Immature natural killer cell (primary cell): ENCODE results near the gene PALS1. TPM values are rescaled to one million over a fixed set of nuclear protein-coding genes. Genes with fewer than 3 reads are reported as not detected.

Source experiments
- DNase-seq, 3 donors: peaks; one replicate each; pipeline ENCODE4 v3.0.0; 2022; ENCODE audit warnings: mixed read lengths in 1 of 3
- H3K27ac Mint-ChIP-seq, 6 donors: one replicate each; pipeline ENCODE4 v1.8.0; 2020; ENCODE audit warnings: mixed read lengths in 6 of 6, mild to moderate bottlenecking in 5 of 6, inconsistent platforms in 4 of 6, moderate library complexity in 3 of 6
- H3K27me3 Mint-ChIP-seq, 3 donors: one replicate each; pipeline ENCODE4 v1.8.0; 2020 to 2021; ENCODE audit warnings: low read depth in 3 of 3, mild to moderate bottlenecking in 3 of 3, mixed read lengths in 3 of 3, moderate library complexity in 3 of 3, inconsistent platforms in 1 of 3
- H3K36me3 Mint-ChIP-seq, 3 donors: one replicate each; pipeline ENCODE4 v1.8.0; 2020; ENCODE audit warnings: mixed read lengths in 3 of 3, inconsistent platforms in 2 of 3, mild to moderate bottlenecking in 2 of 3
- H3K4me1 Mint-ChIP-seq, 2 donors: one replicate each; pipeline ENCODE4 v1.8.0; 2020; ENCODE audit warnings: inconsistent platforms in 2 of 2, mild to moderate bottlenecking in 2 of 2, mixed read lengths in 2 of 2, moderate library complexity in 1 of 2
- H3K4me3 Mint-ChIP-seq, 5 donors: one replicate each; pipeline ENCODE4 v1.8.0; 2020; ENCODE audit warnings: mild to moderate bottlenecking in 5 of 5, mixed read lengths in 5 of 5, inconsistent platforms in 3 of 5, moderate library complexity in 3 of 5
- H3K9me3 Mint-ChIP-seq, 6 donors: one replicate each; pipeline ENCODE4 v1.8.0; 2020; ENCODE audit warnings: mild to moderate bottlenecking in 6 of 6, mixed read lengths in 6 of 6, inconsistent platforms in 4 of 6, moderate library complexity in 3 of 6
- polyA plus RNA-seq, 3 donors: library from polyadenylated mRNA; unstranded; fragments of 300-500 nt; fragmentation: Illumina TruSeq; gene quantifications; one replicate each; pipeline ENCODE4 v1.2.3, GENCODE V29; 2021

The PALS1 gene
- polyA plus RNA-seq, 3 donors from 2014 or later, result 1.8 to 2.8 (median 2.0) TPM

DNA sequence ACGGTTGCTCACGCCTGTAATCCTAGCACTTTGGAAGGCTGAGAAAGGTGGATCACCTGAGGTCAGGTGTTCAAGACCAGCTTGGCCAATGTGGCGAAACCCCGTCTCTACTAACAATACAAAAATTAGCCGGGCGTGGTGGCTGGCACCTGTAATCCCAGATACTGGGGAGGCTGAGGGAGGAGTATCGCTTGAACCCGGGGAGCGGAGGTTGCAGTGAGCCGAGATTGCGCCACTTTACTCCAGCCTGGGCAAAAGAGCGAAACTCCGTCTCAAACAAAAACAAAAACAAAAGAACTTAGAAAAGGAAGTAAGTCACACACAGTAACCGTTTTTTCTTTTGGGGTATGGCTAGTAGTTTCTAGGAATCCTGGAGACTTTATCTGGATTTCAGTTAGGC, 1.7 kb upstream of the PALS1 start:
- H3K4me3 Mint-ChIP-seq, result peak overlapping the region; percentile 73 to 90 (median 83)
- H3K4me1 Mint-ChIP-seq, result peaks cover 14 to 21% of the 10 kb centered on the region in 2 donors
- DNase-seq, result no peak
- H3K27ac Mint-ChIP-seq, result no peak overlapping the region
- H3K9me3 Mint-ChIP-seq, result no peaks in the 10 kb centered on the region
- H3K27me3 Mint-ChIP-seq, result peaks cover 7 to 14% (median 10%) of the 10 kb centered on the region in 3 donors
- no peaks in the 10 kb centered on the region for H3K36me3 Mint-ChIP-seq

- Mint-ChIP-seq H3K36me3 (no peaks in the 10 kb centered on the region), H3K4me1 (peaks cover 14 to 21% of the 10 kb centered on the region in 2 donors), H3K27ac (peak overlapping the region in 5 of 6 donors; percentile 32 to 76 (median 55)), H3K4me3 (peak overlapping the region; percentile 73 to 90 (median 83)), H3K27me3 (peaks cover 7 to 14% (median 10%) of the 10 kb centered on the region in 3 donors), H3K9me3 (no peaks in the 10 kb centered on the region)
- peak in 1 of 3 donors; percentile 1 for DNase-seq
Observed at GRCh38 chr14:67240168-67240932, 885 bp upstream of the PALS1 start.

DNA sequence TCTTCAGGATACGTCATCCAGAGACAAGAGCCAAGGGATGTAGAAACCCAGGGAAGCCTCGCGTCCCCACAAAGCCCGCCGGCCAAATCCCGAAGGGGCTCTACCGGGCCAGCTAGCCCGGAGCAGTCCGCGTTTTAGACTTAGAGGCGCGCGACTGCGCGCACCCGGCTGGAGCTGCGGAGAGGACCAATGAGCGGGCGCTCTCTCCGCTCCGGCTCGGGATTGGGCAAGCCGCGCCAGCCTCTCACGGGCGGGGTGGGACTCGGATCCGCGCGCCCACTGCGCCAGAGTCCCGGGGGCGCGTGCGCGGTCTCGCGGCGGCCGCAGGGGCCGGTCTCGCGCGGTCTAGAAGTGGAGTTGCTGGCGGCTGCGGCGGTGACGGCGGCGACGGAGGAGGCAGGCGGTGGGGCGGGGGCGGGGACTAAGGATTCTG, 241 bp upstream of the PALS1 start:
- Mint-ChIP-seq H3K4me3 (peak overlapping the region; percentile 73 to 90 (median 83)), H3K27me3 (peaks cover 7 to 14% (median 10%) of the 10 kb centered on the region in 3 donors), H3K9me3 (no peaks in the 10 kb centered on the region), H3K4me1 (peaks cover 14 to 21% of the 10 kb centered on the region in 2 donors), H3K36me3 (no peaks in the 10 kb centered on the region), H3K27ac (peak overlapping the region in 5 of 6 donors; percentile 68 to 83 (median 80))
- peak; percentile 89 to 91 (median 90) for DNase-seq

DNA sequence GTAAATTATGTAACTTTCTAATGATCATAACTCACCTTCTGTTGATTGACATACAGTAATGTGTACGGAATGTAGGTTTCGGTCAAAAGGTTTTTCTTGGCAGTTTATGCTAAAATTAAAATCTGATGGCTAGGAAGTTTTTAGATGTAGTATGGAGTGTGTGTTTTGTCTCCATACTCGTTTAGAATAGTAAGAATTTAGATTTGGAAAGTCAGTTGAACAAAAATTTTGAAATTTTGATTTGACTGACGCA, 859 bp downstream of the PALS1 start:
- Mint-ChIP-seq H3K9me3 (no peaks in the 10 kb centered on the region), H3K4me3 (peak overlapping the region; percentile 75 to 94 (median 90)), H3K27ac (peak overlapping the region; percentile 64 to 84 (median 68)), H3K27me3 (peaks cover 7 to 14% (median 10%) of the 10 kb centered on the region in 3 donors), H3K36me3 (no peaks in the 10 kb centered on the region), H3K4me1 (peaks cover 14 to 21% of the 10 kb centered on the region in 2 donors)
- no peak for DNase-seq

- H3K27me3 Mint-ChIP-seq, result peaks cover 7 to 10% (median 10%) of the 10 kb centered on the region in 3 donors
- no peak overlapping the region for H3K4me3 Mint-ChIP-seq
- H3K4me1 Mint-ChIP-seq, result peaks cover 12 to 18% of the 10 kb centered on the region in 2 donors
Observed at GRCh38 chr14:67245104-67245503, 3.9 kb downstream of the PALS1 start.

DNA sequence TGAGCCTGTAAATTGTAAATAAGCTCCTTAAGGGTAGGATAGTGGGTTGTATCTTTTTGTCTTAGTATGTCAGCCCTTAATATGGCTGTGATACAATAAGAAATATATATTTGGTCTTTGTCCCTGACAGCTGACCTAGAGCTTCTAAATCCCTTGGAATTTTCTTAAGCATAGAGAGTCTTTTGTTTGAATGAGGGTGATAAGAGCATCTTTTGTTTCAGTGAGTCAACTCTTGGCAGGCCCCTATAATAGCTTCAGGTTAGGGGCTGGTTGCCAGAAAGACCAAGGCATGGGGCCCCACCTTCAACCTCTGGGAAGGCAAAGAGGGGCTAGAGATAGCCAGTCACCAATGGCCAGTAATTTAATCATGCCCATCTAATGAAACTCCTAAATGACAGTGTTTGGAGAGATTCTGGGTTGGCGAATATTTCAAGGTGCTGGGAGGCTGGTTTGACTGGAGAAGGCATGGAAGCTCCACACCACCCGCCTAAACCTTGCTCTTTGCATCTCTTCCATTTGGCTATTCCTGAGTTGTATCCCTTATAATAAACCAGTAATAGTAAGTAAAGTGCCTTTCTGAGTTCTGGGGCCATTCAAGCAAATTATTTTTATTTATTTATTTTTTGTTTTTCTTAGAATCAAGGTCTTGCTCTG, 10.5 kb downstream of the PALS1 start:
- Mint-ChIP-seq H3K36me3 (peaks cover 0 to 4% (median 0%) of the 10 kb centered on the region in 3 donors), H3K27me3 (no peaks in the 10 kb centered on the region), H3K4me1 (no peaks in the 10 kb centered on the region), H3K9me3 (no peaks in the 10 kb centered on the region), H3K4me3 (no peak overlapping the region), H3K27ac (no peak overlapping the region)
- DNase-seq, result no peak

More at GRCh38 chr14:67245104-67245503, 3.9 kb downstream of the PALS1 start:
- H3K27ac Mint-ChIP-seq, result no peak overlapping the region
- no peak for DNase-seq
- no peaks in the 10 kb centered on the region for H3K36me3 Mint-ChIP-seq
- H3K9me3 Mint-ChIP-seq, result no peaks in the 10 kb centered on the region

DNA sequence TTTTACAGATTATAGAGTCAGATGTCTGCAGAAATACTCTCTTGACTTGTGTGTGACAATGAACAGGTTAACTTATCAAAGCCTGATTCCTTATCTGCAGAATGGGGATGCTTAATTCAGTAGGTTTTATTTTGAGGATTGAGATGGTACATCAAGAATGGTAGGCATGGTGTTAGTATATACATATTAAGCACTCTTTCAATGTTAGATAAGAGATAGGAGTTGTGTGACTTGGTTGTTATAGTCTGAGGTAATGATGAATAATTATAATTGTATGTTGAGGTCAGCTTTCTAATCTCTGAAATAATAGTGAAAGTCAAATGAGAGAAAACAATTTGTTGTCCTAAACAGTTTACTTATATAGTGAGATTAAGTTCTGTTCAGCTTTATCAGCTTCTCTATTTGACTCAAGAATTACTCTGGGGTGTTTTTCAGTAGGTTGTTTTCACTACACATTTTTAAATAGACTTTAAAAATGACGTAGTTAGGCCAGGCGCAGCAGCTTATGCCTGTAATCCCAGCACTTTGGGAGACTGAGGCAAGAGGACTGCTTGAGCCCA, 11.9 kb downstream of the PALS1 start:
- Mint-ChIP-seq H3K4me3 (no peak overlapping the region), H3K9me3 (no peaks in the 10 kb centered on the region), H3K36me3 (peaks cover 0 to 4% (median 0%) of the 10 kb centered on the region in 3 donors), H3K27me3 (no peaks in the 10 kb centered on the region), H3K4me1 (no peaks in the 10 kb centered on the region), H3K27ac (no peak overlapping the region)
- DNase-seq, result no peak

DNA sequence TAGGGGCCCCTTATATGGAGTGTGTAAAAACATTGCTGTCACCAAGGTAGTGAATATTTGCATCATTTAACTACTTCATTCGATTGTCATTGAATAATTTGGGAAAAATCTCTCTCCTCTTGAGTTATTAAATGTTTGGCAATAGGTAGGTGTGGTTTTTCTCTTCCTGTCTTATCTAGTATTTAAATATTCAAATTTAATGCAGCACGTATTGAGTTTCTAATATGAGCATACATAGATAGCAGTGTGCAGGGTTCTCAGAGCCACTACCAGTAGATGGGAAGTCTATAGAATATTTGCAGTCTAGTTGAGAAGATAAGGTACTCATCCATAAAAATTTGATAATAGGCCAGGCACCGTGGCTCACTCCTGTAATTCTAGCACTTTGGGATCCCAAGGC, 16.7 kb downstream of the PALS1 start:
- H3K27me3 Mint-ChIP-seq, result no peaks in the 10 kb centered on the region
- H3K4me1 Mint-ChIP-seq, result no peaks in the 10 kb centered on the region
- H3K36me3 Mint-ChIP-seq, result no peaks in the 10 kb centered on the region
- no peak overlapping the region for H3K4me3 Mint-ChIP-seq
- no peak for DNase-seq
- H3K9me3 Mint-ChIP-seq, result no peaks in the 10 kb centered on the region
- H3K27ac Mint-ChIP-seq, result no peak overlapping the region

DNA sequence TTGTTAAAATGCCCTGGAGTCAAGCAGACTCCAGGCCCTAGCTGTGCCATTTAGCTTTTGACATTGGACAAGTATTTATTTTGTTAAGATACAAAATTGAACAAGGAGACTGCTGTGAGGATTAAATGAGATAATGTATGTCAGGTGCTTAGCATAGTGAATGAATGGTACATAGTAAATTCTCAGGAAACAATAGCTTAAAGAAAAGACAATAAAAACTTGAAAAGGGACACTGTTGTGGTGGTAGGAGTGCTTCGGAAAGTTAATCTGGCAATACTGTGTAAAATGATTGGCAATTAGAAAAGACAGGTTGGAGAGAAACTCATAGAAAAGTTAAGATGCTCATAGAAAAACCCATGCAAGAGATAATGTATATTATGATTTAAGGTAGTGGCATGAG, 19.7 kb downstream of the PALS1 start:
- Mint-ChIP-seq H3K36me3 (no peaks in the 10 kb centered on the region), H3K27me3 (no peaks in the 10 kb centered on the region), H3K4me1 (peaks cover 0 to 2% of the 10 kb centered on the region in 2 donors), H3K9me3 (no peaks in the 10 kb centered on the region), H3K4me3 (no peak overlapping the region), H3K27ac (no peak overlapping the region)
- DNase-seq, result no peak

- Mint-ChIP-seq H3K36me3 (no peaks in the 10 kb centered on the region), H3K4me3 (no peak overlapping the region), H3K4me1 (peaks cover 3 to 7% of the 10 kb centered on the region in 2 donors), H3K27ac (no peak overlapping the region), H3K27me3 (no peaks in the 10 kb centered on the region), H3K9me3 (no peaks in the 10 kb centered on the region)
- no peak for DNase-seq
Observed at GRCh38 chr14:67263499-67264149, 22.4 kb downstream of the PALS1 start.

DNA sequence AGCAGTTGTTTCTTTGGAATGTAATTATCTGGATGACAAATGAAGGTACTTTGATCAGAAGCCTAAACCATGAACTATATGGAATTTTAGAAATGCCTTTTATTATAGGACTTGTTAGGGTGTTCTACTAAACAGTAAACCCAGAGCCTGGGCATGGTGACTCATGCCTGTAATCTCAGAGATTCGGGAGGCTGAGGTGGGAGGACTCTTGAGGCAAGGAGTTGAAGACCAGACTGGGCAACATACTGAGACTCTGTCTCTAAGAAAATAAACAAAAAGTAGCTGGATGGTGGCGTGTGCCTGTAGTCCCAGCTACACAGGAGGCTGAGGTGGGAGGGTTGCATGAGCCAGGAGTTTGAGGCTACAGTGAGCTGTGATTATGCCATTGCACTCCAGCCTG, 23.9 kb downstream of the PALS1 start:
- no peaks in the 10 kb centered on the region for H3K9me3 Mint-ChIP-seq
- H3K4me1 Mint-ChIP-seq, result peaks cover 3 to 7% of the 10 kb centered on the region in 2 donors
- no peak for DNase-seq
- H3K27ac Mint-ChIP-seq, result no peak overlapping the region
- no peaks in the 10 kb centered on the region for H3K27me3 Mint-ChIP-seq
- no peaks in the 10 kb centered on the region for H3K36me3 Mint-ChIP-seq
- no peak overlapping the region for H3K4me3 Mint-ChIP-seq

GRCh38 chr14:67267576-67268328, 26.5 kb downstream of the PALS1 start:
- peaks cover 3 to 7% of the 10 kb centered on the region in 2 donors for H3K4me1 Mint-ChIP-seq
- no peaks in the 10 kb centered on the region for H3K9me3 Mint-ChIP-seq
- no peak overlapping the region for H3K4me3 Mint-ChIP-seq
- no peak overlapping the region for H3K27ac Mint-ChIP-seq
- peaks cover 0 to 6% (median 5%) of the 10 kb centered on the region in 3 donors for H3K36me3 Mint-ChIP-seq
- no peak for DNase-seq
- no peaks in the 10 kb centered on the region for H3K27me3 Mint-ChIP-seq

- no peak for DNase-seq
- H3K4me3 Mint-ChIP-seq, result peak overlapping the region in 1 of 5 donors; percentile 42
- no peaks in the 10 kb centered on the region for H3K9me3 Mint-ChIP-seq
- no peak overlapping the region for H3K27ac Mint-ChIP-seq
- H3K4me1 Mint-ChIP-seq, result peaks cover 2 to 7% of the 10 kb centered on the region in 2 donors
- peaks cover 0 to 6% (median 5%) of the 10 kb centered on the region in 3 donors for H3K36me3 Mint-ChIP-seq
- no peaks in the 10 kb centered on the region for H3K27me3 Mint-ChIP-seq
Observed at GRCh38 chr14:67268426-67269150, 27.4 kb downstream of the PALS1 start.
